ENCODE results near the gene CD68. TPM values are rescaled to one million over a fixed set of nuclear protein-coding genes. Genes with fewer than 3 reads are reported as not detected.

Gene CD68
- total RNA-seq (100 to 1,000 TPM in 1 of 5 experiments, 10 to 100 TPM in 2, 1 to 10 TPM in 2; 6.8 to 176 (median 18.8) TPM), polyA plus RNA-seq (under 1 TPM; 0.12 to 0.21 TPM), total RNA-seq (not detected)

DNA sequence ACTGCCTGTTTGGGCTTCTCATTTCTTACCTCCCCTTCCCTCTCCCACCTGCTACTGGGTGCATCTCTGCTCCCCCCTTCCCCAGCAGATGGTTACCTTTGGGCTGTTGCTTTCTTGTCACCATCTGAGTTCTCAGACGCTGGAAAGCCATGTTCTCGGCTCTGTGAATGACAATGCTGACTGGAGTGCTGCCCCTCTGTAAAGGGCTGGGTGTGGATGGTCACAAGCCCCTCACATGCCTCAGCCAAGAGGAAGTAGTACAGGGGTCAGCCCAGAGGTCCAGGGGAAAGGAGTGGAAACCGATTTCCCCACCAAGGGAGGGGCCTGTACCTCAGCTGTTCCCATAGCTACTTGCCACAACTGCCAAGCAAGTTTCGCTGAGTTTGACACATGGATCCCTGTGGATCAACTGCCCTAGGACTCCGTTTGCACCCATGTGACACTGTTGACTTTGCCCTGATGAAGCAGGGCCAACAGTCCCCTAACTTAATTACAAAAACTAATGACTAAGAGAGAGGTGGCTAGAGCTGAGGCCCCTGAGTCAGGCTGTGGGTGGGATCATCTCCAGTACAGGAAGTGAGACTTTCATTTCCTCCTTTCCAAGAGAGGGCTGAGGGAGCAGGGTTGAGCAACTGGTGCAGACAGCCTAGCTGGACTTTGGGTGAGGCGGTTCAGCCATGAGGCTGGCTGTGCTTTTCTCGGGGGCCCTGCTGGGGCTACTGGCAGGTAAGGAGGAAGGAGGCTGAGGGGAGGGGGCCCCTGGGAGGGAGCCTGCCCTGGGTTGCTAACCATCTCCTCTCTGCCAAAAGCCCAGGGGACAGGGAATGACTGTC, at the start of gene CD68:
TSS of gene CD68 (plus strand) at position 638 of the 833 bp plus-strand sequence. CDS start at position 678, 40 bp downstream.
- peak; percentile 53 for ATAC-seq
- peaks cover 0 to 8% (median 0%) of the 10 kb centered on the region in 11 donors for H3K9me3 Mint-ChIP-seq
- H3K27ac Mint-ChIP-seq: peak within 1 kb of the TSS; percentile 82 to 90 (median 86)
- peaks cover 0 to 50% (median 29%) of the 10 kb centered on the region in 5 donors for H3K36me3 Mint-ChIP-seq
- Histone ChIP-seq H3K9me3 (ENCODE audit: control insufficient read depth in 2 of 3, low read length in 3 of 3) (no peaks in the 10 kb centered on the region), H3K4me1 (ENCODE audit: control insufficient read depth in 2 of 2, insufficient read depth in 2 of 2, low read length in 2 of 2) (peaks cover 39 to 40% of the 10 kb centered on the region in 2 donors), H3K27ac (ENCODE audit: low read depth, low read length) (peak within 1 kb of the TSS; percentile 14), H3K27me3 (ENCODE audit: control insufficient read depth in 2 of 2, insufficient read depth in 2 of 2, low read length in 2 of 2) (no peaks in the 10 kb centered on the region), H3K36me3 (ENCODE audit: control insufficient read depth in 2 of 3, insufficient read depth in 3 of 3, low read length in 3 of 3) (peaks cover 34 to 50% (median 41%) of the 10 kb centered on the region in 3 experiments), H3K4me3 (ENCODE audit: low read length) (no peak within 1 kb of the TSS)
- H3K4me1 Mint-ChIP-seq: peaks cover 30 to 86% (median 77%) of the 10 kb centered on the region in 7 donors
- intact Hi-C loops (cut with micrococcal nuclease): loop anchor here in 1 of 2 donors (10.0 kb wide), 2 partner anchors 554 to 576 kb away; partner anchors contain the start of genes BCL6B and PER1
- ChIA-PET POLR2A (interaction anchor here (0.6 to 3.4 kb wide), 5 partner anchors 10 to 195 kb away, joined by 3 to 22 read pairs (median 4); partner anchors contain the start of genes FXR2, TP53 and WRAP53), CTCF (interaction anchor here (0.7 to 1.2 kb wide), 3 partner anchors 10 to 142 kb away, joined by 3 to 4 read pairs (median 3); no protein-coding TSS in a partner anchor)
- DNase-seq: peak in 3 of 9 donors; percentile 25 to 66 (median 30)
- H3K27me3 Mint-ChIP-seq: no peaks in the 10 kb centered on the region
- peak within 1 kb of the TSS in 9 of 10 donors; percentile 27 to 75 (median 42) for H3K4me3 Mint-ChIP-seq

- ATAC-seq (no peak), DNase-seq (no peak)
- H3K27me3 ChIP-seq (ENCODE audit: control insufficient read depth in 2 of 2, insufficient read depth in 2 of 2, low read length in 2 of 2): no peaks in the 10 kb centered on the region
- intact Hi-C loops (cut with micrococcal nuclease): no loop called here
- peaks cover 0 to 6% (median 0%) of the 10 kb centered on the region in 5 donors for H3K27me3 Mint-ChIP-seq
- H3K9me3 ChIP-seq (ENCODE audit: control insufficient read depth in 2 of 3, low read length in 3 of 3): no peaks in the 10 kb centered on the region
- H3K4me3 Mint-ChIP-seq: no peak overlapping the region
- no peak overlapping the region for H3K27ac ChIP-seq (ENCODE audit: low read depth, low read length)
- POLR2A ChIA-PET: no interaction called here
- H3K9me3 Mint-ChIP-seq: peaks cover 0 to 33% (median 11%) of the 10 kb centered on the region in 11 donors
- no peaks in the 10 kb centered on the region for H3K4me1 Mint-ChIP-seq
- no peaks in the 10 kb centered on the region for H3K4me1 ChIP-seq (ENCODE audit: control insufficient read depth in 2 of 2, insufficient read depth in 2 of 2, low read length in 2 of 2)
- H3K27ac Mint-ChIP-seq: no peak overlapping the region
- H3K36me3 ChIP-seq (ENCODE audit: control insufficient read depth in 2 of 3, insufficient read depth in 3 of 3, low read length in 3 of 3): no peaks in the 10 kb centered on the region
- no peak overlapping the region for H3K4me3 ChIP-seq (ENCODE audit: low read length)
- peaks cover 0 to 7% (median 5%) of the 10 kb centered on the region in 5 donors for H3K36me3 Mint-ChIP-seq
- CTCF ChIA-PET: interaction anchor here (0.6 to 1.1 kb wide), 4 partner anchors 8 to 156 kb away, joined by 3 read pairs; no protein-coding TSS in a partner anchor
These were observed 49.2 kb upstream of the CD68 start for GRCh38 chr17:7530023-7530900.

GRCh38 chr17:7538050-7538449, 41.4 kb upstream of the CD68 start:
- POLR2A ChIA-PET: no interaction called here
- H3K4me3 Mint-ChIP-seq: no peak overlapping the region
- H3K27ac Mint-ChIP-seq: no peak overlapping the region
- no peaks in the 10 kb centered on the region for H3K4me1 ChIP-seq (ENCODE audit: control insufficient read depth in 2 of 2, insufficient read depth in 2 of 2, low read length in 2 of 2)
- peaks cover 0 to 6% (median 0%) of the 10 kb centered on the region in 5 donors for H3K27me3 Mint-ChIP-seq
- H3K27me3 ChIP-seq (ENCODE audit: control insufficient read depth in 2 of 2, insufficient read depth in 2 of 2, low read length in 2 of 2): no peaks in the 10 kb centered on the region
- intact Hi-C loops (cut with micrococcal nuclease): no loop called here
- peaks cover 0 to 10% (median 0%) of the 10 kb centered on the region in 11 donors for H3K9me3 Mint-ChIP-seq
- H3K36me3 Mint-ChIP-seq: peaks cover 0 to 2% (median 0%) of the 10 kb centered on the region in 5 donors
- CTCF ChIA-PET: no interaction called here
- DNase-seq (no peak), ATAC-seq (no peak)
- H3K4me1 Mint-ChIP-seq: peaks cover 0 to 2% (median 0%) of the 10 kb centered on the region in 7 donors
- H3K9me3 ChIP-seq (ENCODE audit: control insufficient read depth in 2 of 3, low read length in 3 of 3): peaks cover 0 to 4% (median 0%) of the 10 kb centered on the region in 3 experiments
- no peak overlapping the region for H3K4me3 ChIP-seq (ENCODE audit: low read length)
- H3K27ac ChIP-seq (ENCODE audit: low read depth, low read length): no peak overlapping the region
- no peaks in the 10 kb centered on the region for H3K36me3 ChIP-seq (ENCODE audit: control insufficient read depth in 2 of 3, insufficient read depth in 3 of 3, low read length in 3 of 3)

DNA sequence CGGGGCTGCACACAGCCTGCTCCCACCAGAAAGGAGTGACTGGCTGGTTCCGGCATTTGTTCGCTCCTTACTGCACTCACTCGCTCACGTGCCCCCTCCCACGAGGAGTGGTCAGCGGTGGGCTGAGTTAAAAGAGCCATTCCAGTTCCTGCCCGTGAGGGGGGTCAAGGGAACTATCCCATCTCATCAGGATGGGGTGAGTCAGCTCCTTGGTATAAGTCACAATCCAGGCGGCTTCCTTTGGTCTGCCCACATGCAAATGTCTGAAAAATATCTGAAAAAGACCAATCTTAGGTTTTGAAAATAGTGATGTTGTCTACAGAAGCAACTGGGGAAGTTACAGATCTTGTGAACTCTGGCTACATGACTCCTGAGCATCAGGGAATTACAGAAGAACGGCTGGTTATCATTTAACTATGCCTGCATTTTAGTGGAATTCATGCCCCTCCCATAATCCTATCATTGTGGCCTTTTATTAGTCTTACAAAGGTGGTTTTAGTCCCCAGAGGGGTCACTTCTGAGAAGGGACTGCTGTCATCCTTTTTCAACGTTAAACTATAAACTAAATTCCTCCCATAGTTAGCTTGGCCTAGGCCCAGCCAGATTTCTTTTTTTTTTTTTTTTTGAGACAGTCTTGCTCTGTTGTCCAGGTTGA, 40.4 kb upstream of the CD68 start:
- H3K36me3 Mint-ChIP-seq: peaks cover 0 to 2% (median 0%) of the 10 kb centered on the region in 5 donors

DNA sequence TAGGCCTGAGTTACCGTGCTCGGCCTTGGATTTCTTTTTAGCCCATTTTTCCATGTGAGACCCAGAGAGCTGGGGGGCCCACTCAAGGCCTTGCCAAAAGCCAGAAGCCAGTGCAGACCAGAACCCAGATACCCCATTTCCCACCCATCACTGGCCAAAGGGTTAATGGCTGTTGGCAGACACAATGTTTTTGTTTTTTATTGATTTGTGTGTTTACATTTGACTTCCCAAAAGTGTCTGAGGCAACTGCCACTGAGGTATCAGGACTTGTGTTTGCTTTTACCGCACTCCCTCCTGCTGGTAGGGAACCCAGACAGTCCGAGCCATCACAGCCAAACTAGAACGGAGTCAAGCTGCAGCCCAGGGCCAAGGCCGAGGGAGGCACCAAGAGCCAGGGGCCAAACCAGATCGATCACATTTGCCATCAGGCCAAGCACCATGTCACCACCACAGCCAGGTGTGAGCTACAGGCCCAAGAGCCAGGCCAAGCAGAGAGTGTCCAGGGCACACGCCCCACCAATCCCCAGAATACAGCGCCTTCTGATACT, 38.3 kb upstream of the CD68 start:
- ChIA-PET POLR2A (interaction anchor here (0.6 to 0.7 kb wide), 2 partner anchors 126 to 165 kb away, joined by 3 read pairs; no protein-coding TSS in a partner anchor), CTCF (interaction anchor here (1.3 kb wide), 1 partner anchor 24 kb away, joined by 3 read pairs; no protein-coding TSS in a partner anchor)
- Histone ChIP-seq H3K9me3 (ENCODE audit: control insufficient read depth in 2 of 3, low read length in 3 of 3) (peaks cover 0 to 4% (median 0%) of the 10 kb centered on the region in 3 experiments), H3K36me3 (ENCODE audit: control insufficient read depth in 2 of 3, insufficient read depth in 3 of 3, low read length in 3 of 3) (no peaks in the 10 kb centered on the region), H3K27me3 (ENCODE audit: control insufficient read depth in 2 of 2, insufficient read depth in 2 of 2, low read length in 2 of 2) (no peaks in the 10 kb centered on the region), H3K4me3 (ENCODE audit: low read length) (no peak overlapping the region), H3K27ac (ENCODE audit: low read depth, low read length) (no peak overlapping the region), H3K4me1 (ENCODE audit: control insufficient read depth in 2 of 2, insufficient read depth in 2 of 2, low read length in 2 of 2) (no peaks in the 10 kb centered on the region)
- intact Hi-C loops (cut with micrococcal nuclease): no loop called here
- H3K36me3 Mint-ChIP-seq: peaks cover 0 to 2% (median 0%) of the 10 kb centered on the region in 5 donors
- DNase-seq: no peak
- no peak for ATAC-seq
- H3K9me3 Mint-ChIP-seq: peaks cover 0 to 10% (median 0%) of the 10 kb centered on the region in 11 donors
- H3K4me1 Mint-ChIP-seq: peaks cover 0 to 4% (median 0%) of the 10 kb centered on the region in 7 donors
- no peak overlapping the region for H3K4me3 Mint-ChIP-seq
- H3K27me3 Mint-ChIP-seq: peaks cover 0 to 10% (median 0%) of the 10 kb centered on the region in 5 donors
- H3K27ac Mint-ChIP-seq: peak overlapping the region in 1 of 9 donors; percentile 66

More for the DNA sequence above, 40.4 kb upstream of the CD68 start:
- H3K27me3 Mint-ChIP-seq: peaks cover 0 to 11% (median 0%) of the 10 kb centered on the region in 5 donors
- CTCF ChIA-PET: interaction anchor here (0.6 kb wide), 1 partner anchor 76 kb away, joined by 6 read pairs; no protein-coding TSS in a partner anchor
- ATAC-seq (no peak), DNase-seq (no peak)
- peaks cover 0 to 4% (median 0%) of the 10 kb centered on the region in 7 donors for H3K4me1 Mint-ChIP-seq
- Histone ChIP-seq H3K9me3 (ENCODE audit: control insufficient read depth in 2 of 3, low read length in 3 of 3) (peaks cover 0 to 4% (median 0%) of the 10 kb centered on the region in 3 experiments), H3K36me3 (ENCODE audit: control insufficient read depth in 2 of 3, insufficient read depth in 3 of 3, low read length in 3 of 3) (no peaks in the 10 kb centered on the region), H3K4me3 (ENCODE audit: low read length) (no peak overlapping the region), H3K4me1 (ENCODE audit: control insufficient read depth in 2 of 2, insufficient read depth in 2 of 2, low read length in 2 of 2) (no peaks in the 10 kb centered on the region), H3K27me3 (ENCODE audit: control insufficient read depth in 2 of 2, insufficient read depth in 2 of 2, low read length in 2 of 2) (no peaks in the 10 kb centered on the region), H3K27ac (ENCODE audit: low read depth, low read length) (no peak overlapping the region)
- H3K27ac Mint-ChIP-seq: no peak overlapping the region
- POLR2A ChIA-PET: interaction anchor here (1.2 kb wide), 1 partner anchor 11 kb away, joined by 4 read pairs; no protein-coding TSS in a partner anchor
- intact Hi-C loops (cut with micrococcal nuclease): no loop called here
- no peak overlapping the region for H3K4me3 Mint-ChIP-seq
- peaks cover 0 to 10% (median 0%) of the 10 kb centered on the region in 11 donors for H3K9me3 Mint-ChIP-seq
